LNCAP (cell line): Measurements from ENCODE around the gene FSTL3.

Experiments
- TF ChIP-seq, protein P1 (sequence below): fragments of 450-650 bp; IDR thresholded peaks from 2 replicates; pipeline ENCODE4 v1.5.1; 2017; ENCODE audit warnings: mild to moderate bottlenecking

The FSTL3 gene

GRCh38 chr19:677201-677600 is 1.0 kb downstream of the FSTL3 start:
- TF ChIP-seq, protein P1, sequence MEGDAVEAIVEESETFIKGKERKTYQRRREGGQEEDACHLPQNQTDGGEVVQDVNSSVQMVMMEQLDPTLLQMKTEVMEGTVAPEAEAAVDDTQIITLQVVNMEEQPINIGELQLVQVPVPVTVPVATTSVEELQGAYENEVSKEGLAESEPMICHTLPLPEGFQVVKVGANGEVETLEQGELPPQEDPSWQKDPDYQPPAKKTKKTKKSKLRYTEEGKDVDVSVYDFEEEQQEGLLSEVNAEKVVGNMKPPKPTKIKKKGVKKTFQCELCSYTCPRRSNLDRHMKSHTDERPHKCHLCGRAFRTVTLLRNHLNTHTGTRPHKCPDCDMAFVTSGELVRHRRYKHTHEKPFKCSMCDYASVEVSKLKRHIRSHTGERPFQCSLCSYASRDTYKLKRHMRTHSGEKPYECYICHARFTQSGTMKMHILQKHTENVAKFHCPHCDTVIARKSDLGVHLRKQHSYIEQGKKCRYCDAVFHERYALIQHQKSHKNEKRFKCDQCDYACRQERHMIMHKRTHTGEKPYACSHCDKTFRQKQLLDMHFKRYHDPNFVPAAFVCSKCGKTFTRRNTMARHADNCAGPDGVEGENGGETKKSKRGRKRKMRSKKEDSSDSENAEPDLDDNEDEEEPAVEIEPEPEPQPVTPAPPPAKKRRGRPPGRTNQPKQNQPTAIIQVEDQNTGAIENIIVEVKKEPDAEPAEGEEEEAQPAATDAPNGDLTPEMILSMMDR: no peak

DNA sequence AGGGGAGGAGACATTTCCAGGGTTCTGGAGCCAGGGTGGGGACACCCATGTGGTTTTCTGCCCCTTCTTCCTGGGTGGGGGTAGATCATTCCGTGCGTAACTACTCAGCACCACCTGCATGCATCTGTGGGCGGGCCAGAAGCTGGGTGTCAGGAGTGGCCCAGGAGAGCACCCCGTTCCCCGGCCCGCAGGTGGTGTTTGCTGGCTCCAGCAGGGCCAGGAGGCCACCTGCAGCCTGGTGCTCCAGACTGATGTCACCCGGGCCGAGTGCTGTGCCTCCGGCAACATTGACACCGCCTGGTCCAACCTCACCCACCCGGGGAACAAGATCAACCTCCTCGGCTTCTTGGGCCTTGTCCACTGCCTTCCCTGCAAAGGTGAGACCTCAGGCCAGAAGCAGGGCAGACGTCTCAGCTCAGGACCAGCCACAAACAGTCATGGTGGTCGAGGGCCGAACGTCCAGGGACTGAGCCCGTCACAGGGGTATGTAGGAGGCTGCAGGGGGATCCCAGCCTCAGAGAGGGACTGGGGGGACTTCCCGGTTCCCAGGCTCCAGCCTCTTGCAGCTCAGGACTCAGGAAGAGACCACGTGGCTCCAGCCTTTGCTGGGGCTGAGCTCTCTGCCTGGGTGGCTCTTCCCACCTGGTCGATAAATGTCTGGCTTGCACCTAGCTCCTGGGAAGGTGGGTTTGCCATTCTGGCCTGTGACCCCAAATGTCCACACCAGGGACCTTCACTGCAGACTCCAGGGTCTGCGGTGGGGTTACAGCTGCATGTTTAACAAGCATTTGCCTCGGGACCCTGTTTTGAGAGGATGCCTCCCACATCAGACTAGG is 1.6 kb downstream of the FSTL3 start:
- TF ChIP-seq, protein P1: no peak

- TF ChIP-seq, protein P1: no peak
Measured at GRCh38 chr19:678791-679388, 2.7 kb downstream of the FSTL3 start.

DNA sequence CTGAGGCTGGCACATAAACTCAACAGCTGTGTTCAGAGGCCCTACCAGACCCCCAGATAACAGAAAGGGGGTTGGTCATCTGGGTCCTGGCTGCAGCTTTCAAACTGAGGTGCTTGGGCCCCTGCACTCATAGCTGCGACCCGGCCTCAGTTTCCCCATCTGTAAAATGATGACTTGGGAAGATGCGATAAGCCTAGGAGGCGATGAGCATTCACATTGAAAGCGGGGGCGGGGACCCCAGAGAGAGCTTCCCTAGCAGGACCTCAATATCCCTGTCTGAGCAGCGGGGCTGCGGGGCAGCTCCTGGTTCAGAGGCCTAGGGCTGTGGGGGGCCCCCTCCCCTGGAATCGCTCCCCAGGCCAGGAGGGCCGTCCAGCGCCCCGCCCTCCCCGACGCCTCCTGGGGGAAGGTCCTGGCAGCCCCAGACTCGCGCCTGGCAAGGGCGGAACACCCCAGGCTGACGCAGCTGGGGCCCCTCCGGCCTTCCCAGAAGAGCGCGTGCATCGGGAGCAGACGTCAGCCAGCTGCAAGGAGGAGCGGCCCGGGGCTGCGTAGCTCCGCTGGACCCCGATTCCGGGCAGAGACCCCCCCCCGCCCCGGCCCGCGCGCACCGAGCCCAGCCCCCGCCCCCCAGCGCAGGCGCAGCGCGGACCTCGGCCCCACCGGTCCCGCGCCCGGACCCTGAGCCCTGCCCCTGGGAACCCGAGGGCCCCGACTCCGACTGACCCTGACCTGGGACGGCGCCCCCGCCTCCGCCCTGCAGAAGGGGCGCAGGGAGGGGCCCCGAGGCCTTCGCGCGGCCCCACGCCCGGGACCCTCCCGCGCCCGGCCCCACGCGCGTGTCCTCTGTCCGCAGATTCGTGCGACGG is 3.5 kb downstream of the FSTL3 start:
- TF ChIP-seq, protein P1: no peak

GRCh38 chr19:680287-681028 is 4.3 kb downstream of the FSTL3 start:
- TF ChIP-seq, protein P1: peak; percentile 58

DNA sequence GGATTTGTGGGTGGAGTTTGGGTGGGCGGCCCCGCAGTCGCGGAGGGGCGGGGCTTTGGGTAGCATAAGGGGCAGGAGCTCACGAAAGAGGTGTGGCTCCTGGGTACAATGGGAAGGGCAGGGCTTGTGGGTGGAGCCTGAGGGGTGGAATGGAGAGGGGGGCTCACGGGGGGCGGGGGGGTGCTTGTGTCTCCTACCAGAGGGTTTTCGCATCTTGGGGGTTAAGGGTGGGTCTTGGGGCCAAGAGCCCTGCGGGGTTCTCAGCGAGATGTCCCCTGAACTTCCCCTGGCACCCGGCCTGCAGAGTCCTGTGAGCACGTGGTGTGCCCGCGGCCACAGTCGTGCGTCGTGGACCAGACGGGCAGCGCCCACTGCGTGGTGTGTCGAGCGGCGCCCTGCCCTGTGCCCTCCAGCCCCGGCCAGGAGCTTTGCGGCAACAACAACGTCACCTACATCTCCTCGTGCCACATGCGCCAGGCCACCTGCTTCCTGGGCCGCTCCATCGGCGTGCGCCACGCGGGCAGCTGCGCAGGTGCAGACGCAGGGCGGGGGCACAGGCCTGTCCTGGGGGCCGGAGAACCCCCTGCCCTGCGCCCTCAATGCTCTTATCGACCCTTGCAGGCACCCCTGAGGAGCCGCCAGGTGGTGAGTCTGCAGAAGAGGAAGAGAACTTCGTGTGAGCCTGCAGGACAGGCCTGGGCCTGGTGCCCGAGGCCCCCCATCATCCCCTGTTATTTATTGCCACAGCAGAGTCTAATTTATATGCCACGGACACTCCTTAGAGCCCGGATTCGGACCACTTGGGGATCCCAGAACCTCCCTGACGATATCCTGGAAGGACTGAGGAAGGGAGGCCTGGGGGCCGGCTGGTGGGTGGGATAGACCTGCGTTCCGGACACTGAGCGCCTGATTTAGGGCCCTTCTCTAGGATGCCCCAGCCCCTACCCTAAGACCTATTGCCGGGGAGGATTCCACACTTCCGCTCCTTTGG is 5.1 kb downstream of the FSTL3 start:
- TF ChIP-seq, protein P1: no peak
